Activated CD4-positive, alpha-beta T cell treated with anti-CD3 and anti-CD28 coated beads, Interleukin-2, Interleukin-6, amounts not matched to agents 100 ng/mL and 50 ng/mL, durations not matched to agents 16 hours and 8 hours (primary cell): ENCODE measurements around the gene RAD54L2.
A peak's percentile ranks its signal among the peaks of the same experiment; 100 is the strongest.
"Not testable (repeated sequence)": the region's sequence is repeated elsewhere in the genome, so short reads cannot be mapped to it uniquely, and the experiment has no call there.

Source experiments
- DNase-seq: peaks from one replicate; pipeline ENCODE4 v3.0.0-alpha.2; 2020

Gene RAD54L2, protein sequence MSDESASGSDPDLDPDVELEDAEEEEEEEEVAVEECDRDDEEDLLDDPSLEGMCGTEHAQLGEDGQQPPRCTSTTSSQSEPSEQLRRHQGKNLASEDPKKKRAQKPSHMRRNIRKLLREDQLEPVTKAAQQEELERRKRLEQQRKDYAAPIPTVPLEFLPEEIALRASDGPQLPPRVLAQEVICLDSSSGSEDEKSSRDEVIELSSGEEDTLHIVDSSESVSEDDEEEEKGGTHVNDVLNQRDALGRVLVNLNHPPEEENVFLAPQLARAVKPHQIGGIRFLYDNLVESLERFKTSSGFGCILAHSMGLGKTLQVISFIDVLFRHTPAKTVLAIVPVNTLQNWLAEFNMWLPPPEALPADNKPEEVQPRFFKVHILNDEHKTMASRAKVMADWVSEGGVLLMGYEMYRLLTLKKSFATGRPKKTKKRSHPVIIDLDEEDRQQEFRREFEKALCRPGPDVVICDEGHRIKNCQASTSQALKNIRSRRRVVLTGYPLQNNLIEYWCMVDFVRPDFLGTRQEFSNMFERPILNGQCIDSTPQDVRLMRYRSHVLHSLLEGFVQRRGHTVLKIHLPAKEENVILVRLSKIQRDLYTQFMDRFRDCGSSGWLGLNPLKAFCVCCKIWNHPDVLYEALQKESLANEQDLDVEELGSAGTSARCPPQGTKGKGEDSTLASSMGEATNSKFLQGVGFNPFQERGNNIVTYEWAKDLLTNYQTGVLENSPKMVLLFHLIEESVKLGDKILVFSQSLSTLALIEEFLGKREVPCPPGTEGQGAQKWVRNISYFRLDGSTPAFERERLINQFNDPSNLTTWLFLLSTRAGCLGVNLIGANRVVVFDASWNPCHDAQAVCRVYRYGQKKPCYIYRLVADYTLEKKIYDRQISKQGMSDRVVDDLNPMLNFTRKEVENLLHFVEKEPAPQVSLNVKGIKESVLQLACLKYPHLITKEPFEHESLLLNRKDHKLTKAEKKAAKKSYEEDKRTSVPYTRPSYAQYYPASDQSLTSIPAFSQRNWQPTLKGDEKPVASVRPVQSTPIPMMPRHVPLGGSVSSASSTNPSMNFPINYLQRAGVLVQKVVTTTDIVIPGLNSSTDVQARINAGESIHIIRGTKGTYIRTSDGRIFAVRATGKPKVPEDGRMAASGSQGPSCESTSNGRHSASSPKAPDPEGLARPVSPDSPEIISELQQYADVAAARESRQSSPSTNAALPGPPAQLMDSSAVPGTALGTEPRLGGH (N-terminal part only)

DNA sequence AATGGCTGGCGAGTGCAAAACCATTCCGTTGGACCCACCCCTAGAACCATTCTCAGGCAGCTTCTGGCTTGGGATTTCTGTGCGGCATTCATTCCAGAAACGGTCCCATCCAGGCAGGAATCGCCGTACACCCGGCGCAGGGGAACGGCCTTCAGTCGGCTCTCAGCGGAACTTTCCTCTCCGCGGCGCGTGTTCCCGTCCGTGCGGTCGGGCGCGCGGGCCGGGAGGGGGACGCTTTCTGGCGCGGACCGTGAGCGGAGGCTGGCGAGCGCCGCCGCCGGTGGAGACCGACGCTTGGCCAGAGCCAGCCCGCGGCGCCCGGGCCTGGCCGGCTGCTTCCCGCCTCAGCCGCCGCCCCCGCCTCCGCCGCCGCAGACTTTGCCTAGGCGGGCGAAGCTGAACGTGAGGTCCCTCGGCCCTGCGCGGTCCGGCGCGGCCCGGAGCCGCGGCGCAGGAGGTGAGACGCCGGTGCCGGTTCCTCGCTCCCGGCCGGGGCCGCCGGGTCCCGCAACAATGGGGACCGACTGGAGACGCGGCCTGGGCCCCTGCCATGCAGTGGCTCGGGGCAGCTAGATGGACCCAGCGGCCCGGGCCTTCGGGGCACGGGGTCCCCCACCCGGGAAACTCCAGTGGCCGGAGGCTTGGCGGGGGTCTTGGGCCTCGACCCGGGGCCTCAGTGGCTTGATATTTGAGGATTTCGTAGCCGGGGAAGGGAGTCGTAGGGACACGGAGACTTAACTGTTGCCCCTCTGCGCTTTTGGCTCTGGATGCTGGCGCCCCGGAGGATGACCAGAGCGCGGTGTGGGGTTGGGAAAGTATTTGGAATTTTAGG lies at the start of gene RAD54L2:
Gene RAD54L2, plus strand, starts transcription at position 261 of the 832 bp plus-strand sequence. CDS start 51,702 bp downstream, outside the sequence.
- peak; percentile 86 for DNase-seq

DNA sequence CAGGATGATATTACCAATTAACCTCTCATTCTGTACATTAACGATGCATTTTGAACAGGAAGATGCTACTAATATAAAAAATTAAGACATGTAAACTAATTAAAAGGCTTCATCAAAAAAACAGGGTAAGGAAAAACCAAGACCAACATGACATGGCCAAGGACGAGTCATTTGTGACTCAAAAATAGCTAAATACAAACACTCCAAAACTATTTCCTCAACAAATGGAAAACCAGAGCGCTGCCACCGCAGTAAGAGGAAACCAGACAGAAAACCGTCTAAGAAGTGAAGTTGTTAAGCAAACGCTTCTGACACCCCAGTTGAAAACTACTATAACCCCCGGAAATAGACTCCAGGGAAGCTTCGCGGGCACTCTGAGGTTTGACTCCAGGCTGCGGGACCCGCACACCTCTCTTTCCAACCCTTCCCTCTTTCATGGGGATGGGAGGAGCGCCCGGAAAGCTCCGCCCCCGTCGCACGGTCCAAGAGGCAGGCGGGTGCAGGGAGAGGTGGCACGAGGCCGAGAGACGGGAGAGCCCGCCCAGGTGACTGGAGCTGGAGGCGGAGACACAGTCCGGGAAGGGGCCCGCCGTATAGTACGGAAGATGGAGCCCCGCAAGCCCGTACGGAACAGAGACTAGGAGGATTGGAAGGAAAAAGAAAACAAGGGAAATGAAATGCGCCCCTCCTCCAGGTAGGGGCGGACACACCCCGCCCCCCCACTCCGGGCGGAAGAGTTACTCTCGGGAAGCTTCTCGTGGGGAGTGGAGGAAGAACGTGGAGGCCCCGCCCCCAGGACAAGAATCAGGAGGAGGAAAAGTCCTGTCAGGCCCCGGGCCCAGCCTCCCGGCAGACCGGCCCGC lies 39.4 kb upstream of the RAD54L2 start:
- peak; percentile 93 for DNase-seq

DNA sequence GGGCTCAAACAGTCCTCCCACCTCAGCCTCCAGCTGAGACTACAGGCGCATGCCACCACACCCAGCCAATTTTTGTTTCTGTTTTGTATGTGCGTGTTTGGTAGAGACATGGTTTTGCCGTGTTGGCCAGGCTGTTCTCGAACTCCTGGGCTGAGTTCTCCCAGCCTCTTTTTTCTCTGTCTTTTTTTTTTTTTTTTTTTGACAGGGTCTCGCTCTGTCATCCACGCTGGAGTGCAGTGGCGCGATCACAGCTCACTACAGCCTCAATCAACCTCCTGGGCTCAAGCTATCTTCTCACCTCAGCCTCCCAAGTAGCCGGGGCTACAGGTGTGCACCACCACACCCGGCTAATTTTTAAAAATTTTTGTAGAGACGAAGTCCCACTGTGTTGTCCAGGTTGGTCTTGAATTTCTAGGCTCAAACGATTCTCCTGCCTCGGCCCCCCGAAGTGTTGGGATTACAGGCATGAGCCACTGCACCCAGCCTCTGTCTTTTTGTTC lies 37.8 kb upstream of the RAD54L2 start:
- peak; percentile 5 for DNase-seq

DNA sequence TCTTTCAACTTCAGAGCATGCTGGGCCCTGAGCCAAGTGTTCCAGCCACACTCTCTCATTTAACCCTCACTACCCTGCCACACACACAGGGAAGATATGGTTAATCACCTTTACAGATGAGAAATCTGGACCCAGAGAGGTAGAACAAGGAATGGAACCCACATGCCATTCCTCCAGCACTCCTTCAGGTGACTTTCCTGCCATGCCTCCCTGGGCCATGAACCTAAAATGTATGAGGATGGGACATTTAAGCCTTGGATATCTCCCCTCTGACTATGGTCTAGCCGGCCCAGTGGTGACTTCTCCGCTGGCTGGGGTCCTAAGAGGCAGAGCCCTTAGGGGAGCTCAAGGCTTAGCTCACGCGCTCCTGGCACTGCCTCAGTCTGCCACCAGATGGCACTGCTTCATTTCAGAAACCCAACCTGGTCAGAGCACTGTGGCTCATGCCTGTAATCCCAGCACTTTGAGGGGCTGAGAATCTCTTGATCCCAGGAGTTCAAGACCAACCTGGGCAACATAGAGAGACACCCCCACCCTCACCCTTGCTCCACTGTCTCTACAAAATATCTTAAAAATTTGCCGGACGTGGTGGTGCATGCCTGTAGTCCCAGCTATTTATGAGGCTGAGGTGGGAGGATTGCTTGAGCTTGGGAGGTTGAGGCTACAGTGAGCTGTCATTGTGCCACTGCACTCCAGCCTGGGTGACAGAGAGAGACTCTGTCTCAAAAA lies 36.5 kb upstream of the RAD54L2 start:
- DNase-seq: peak; percentile 86

- no peak for DNase-seq
Measured at GRCh38 chr3:51502562-51502910, 36.0 kb upstream of the RAD54L2 start.

GRCh38 chr3:51503007-51503406 lies 35.5 kb upstream of the RAD54L2 start:
- DNase-seq: no peak

DNA sequence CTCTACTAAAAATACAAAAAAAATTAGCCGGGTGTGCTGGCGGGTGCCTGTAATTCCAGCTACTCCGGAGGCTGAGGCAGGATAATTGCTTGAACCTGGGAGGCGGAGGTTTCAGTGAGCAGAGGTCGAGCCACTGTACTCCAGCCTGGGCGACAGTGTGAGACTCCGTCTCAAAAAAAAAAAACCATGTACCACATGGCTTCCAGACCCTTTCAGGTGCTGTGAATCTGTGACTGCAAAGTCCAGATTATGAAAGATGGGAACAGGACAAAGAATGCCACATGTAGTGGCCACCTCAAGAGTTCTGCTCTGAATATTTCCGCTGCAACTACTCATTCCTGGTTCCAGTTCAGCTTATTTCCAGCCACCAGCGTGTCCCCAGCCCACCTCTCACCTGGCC lies 30.3 kb upstream of the RAD54L2 start:
- no peak for DNase-seq

DNA sequence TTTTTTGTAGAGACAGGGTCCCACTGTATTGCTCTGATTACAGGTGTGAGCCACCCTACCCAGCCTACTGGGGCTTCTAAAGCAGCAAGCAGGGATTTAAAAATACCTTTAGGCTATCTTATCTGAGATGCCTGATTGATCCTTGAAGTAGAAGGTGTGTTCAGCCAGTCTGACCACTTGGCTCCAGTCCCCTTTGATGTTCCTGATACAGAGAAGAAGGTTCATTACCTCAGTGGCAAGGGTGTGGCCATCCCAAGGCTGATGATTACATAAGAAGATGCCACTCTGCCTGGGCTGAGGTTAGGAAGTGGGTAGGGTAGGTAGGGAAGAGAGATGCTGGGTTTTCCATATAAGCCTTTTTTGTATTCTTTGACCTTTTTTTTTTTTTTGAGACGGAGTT lies 27.5 kb upstream of the RAD54L2 start:
- DNase-seq: no peak

DNA sequence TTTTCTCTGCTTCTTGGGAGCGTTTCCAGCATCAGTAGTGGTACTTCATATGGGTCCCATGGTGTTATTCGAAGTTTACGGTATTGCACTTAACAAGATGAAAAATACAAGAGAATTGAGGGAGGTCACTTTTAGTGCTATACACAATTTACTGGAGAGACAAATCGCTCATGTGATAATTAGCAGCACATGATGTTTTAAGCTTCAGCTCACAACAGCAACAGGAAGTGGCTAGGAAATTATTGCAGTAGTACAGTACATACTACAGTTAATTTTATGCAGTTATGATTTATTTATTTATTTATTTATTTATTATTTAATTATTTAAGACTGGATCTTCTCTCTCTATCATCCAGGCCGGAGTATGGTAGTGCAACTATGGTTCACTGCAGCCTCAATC lies 24.3 kb upstream of the RAD54L2 start:
- DNase-seq: no peak

GRCh38 chr3:51519848-51520247 lies 18.7 kb upstream of the RAD54L2 start:
- no peak for DNase-seq

- not testable (repeated sequence) for DNase-seq
Measured at GRCh38 chr3:51520906-51521730, 17.4 kb upstream of the RAD54L2 start.

DNA sequence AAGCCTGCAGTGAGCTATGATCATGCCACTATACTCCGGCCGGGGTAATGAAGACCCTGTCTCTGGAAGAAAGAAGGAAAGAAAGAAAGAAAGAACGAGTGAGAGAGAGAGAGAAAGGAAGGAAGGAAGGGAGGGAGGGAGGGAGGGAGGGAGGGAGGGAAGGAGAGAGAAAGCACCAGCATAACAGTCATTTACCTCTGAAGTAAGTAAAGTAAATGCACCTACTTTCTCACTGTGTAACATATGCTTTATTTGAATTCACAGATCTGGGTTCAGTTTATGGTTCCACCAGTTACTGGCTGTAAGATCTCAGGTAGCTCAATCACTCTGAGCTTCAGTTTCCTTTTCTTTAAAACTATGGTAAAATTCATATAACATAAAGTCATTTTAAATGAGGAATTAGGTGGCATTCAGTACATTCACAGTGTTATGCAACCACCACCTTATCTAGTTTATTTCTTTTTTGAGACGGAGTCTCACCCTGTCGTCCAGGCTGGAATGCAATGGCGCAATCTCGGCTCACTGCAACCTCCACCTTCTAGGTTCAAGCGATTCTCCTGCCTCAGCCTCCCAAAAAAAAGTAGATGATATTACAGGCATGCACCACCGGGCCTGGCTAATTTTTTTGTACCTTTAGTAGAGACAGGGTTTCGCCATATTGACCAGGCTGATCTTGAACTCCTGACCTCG lies 16.1 kb upstream of the RAD54L2 start:
- DNase-seq: no peak

GRCh38 chr3:51524874-51525273 lies 13.6 kb upstream of the RAD54L2 start:
- DNase-seq: not testable (repeated sequence)

DNA sequence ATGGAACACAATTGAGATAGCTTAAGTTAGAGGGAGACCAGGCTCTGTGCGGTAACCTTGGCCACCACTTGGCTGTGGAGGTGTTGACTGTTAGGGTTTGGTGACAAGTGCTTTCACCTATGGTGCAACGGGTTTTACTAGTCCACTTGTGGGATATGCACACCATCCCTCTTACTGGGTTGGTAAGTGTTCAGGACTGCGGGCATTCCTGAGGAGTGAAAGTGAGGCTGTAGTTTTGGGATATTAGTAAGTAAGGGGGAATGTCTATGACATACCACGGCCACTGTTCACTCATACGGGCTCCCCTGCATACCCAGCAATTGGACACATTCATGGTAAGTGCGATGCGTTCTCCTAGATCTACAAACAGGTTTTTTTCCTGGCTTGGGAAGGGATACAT lies 8.0 kb upstream of the RAD54L2 start:
- no peak for DNase-seq

DNA sequence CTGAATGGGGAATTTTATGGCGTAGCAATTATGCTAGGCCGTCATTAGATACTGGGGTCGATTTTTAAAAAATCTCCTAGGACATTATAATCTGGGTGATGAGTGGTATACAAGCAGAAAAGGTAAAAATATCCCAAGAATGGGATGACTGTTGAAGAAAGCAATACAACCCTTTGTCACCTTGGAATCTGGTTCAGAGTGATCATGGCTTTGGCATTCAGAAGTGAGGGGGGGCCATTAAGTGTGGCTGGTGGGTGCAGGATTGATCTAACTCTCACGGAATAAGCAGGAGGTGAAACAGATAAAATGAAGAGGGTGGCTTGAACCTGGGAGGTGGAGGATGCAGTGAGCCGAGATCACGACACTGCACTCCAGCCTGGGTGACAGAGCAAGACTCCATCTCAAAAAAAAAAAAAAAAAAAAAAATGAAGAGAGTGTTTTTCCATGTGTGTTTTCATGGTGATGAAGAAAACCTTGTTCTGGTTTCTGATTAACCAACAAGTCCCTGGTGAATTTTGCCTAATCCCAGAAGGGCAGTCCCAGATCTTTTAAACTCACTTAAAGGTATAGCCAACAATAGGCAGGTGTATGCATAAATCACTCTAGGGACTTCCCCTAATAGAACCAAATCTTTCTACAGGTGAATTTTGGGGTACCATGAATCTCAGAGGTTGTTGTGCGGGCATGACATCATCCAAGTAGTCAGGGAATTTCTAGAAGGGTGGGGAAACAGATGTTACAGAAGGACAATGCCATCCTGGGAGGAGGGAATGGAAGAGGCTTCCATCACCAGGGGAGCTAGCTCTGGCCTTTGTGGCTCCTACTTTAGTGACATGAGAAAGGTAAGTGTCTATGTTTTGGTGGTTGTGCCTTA lies 3.1 kb upstream of the RAD54L2 start:
- DNase-seq: no peak

DNA sequence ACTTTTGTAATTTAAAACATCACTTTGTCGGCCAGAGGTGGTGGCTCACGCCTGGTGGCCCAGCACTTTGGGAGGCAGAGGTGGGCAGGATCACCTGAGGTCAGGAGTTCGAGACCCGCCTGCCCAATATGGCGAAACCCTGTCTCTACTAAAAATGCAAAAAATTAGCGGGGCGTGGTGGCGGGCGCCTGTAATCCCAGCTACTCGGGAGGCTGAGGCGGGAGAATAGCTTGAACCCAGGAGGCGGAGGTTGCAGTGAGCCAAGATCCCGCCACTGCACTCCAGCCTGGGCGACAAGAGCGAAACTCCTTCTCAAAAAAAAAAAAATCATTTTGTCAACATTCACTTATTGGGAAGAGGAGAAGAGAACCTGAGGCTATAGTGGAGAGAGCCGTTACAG lies 888 bp upstream of the RAD54L2 start:
- DNase-seq: not testable (repeated sequence)

GRCh38 chr3:51538115-51538458 lies 432 bp upstream of the RAD54L2 start:
- peak; percentile 12 for DNase-seq
